Glutamatergic neuron (in vitro differentiated cells): Measurements from ENCODE around the gene RUNDC3A. TPM values are rescaled to one million over a fixed set of nuclear protein-coding genes. Genes with fewer than 3 reads are reported as not detected.

Experiments
- DNase-seq: peaks from one replicate; pipeline ENCODE4 v3.0.0; 2022
- H3K27ac Mint-ChIP-seq: one replicate; pipeline ENCODE4 v1.8.0; 2020; ENCODE audit warnings: mild to moderate bottlenecking, mixed read lengths, inconsistent platforms; ENCODE audit not compliant: unreplicated experiment
- H3K27me3 Mint-ChIP-seq: one replicate; pipeline ENCODE4 v1.8.0; 2020; ENCODE audit warnings: mild to moderate bottlenecking, moderate library complexity, mixed read lengths, inconsistent platforms; ENCODE audit not compliant: unreplicated experiment
- H3K36me3 Mint-ChIP-seq: one replicate; pipeline ENCODE4 v1.8.0; 2020; ENCODE audit warnings: mild to moderate bottlenecking, mixed read lengths, inconsistent platforms; ENCODE audit not compliant: unreplicated experiment
- H3K4me1 Mint-ChIP-seq: one replicate; pipeline ENCODE4 v1.8.0; 2020; ENCODE audit warnings: mild to moderate bottlenecking, low read depth, mixed read lengths, inconsistent platforms; ENCODE audit not compliant: unreplicated experiment
- H3K4me3 Mint-ChIP-seq: one replicate; pipeline ENCODE4 v1.8.0; 2020; ENCODE audit warnings: mild to moderate bottlenecking, mixed read lengths, inconsistent platforms; ENCODE audit not compliant: unreplicated experiment
- H3K9me3 Mint-ChIP-seq: one replicate; pipeline ENCODE4 v1.8.0; 2020; ENCODE audit warnings: mild to moderate bottlenecking, moderate library complexity, mixed read lengths, inconsistent platforms; ENCODE audit not compliant: unreplicated experiment
- total RNA-seq: library from RNA; stranded (reverse); fragmentation: NEBNext Ultra II Directional; extraction: Animal tissue kit (Norgen Biotek cat#: 25700); gene quantifications from one replicate; pipeline ENCODE4 v1.2.1, GENCODE V29; 2021; ENCODE audit not compliant: unreplicated experiment
- TF ChIP-seq, protein P1 (sequence below): fragments of 200-600 bp; sonication (generic); IDR thresholded peaks from one replicate; pipeline ENCODE4 v1.5.0; 2021; ENCODE audit not compliant: partially characterized antibody, unreplicated experiment

RUNDC3A gene
- total RNA-seq, 1 donor from 2014 or later: 282 TPM

- peaks cover 35% of the 10 kb centered on the region for H3K4me1 Mint-ChIP-seq
- peaks cover 17% of the 10 kb centered on the region for H3K27me3 Mint-ChIP-seq
- TF ChIP-seq, protein P1, sequence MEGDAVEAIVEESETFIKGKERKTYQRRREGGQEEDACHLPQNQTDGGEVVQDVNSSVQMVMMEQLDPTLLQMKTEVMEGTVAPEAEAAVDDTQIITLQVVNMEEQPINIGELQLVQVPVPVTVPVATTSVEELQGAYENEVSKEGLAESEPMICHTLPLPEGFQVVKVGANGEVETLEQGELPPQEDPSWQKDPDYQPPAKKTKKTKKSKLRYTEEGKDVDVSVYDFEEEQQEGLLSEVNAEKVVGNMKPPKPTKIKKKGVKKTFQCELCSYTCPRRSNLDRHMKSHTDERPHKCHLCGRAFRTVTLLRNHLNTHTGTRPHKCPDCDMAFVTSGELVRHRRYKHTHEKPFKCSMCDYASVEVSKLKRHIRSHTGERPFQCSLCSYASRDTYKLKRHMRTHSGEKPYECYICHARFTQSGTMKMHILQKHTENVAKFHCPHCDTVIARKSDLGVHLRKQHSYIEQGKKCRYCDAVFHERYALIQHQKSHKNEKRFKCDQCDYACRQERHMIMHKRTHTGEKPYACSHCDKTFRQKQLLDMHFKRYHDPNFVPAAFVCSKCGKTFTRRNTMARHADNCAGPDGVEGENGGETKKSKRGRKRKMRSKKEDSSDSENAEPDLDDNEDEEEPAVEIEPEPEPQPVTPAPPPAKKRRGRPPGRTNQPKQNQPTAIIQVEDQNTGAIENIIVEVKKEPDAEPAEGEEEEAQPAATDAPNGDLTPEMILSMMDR: no peak
- H3K9me3 Mint-ChIP-seq: peaks cover 13% of the 10 kb centered on the region
- peak overlapping the region; percentile 94 for H3K4me3 Mint-ChIP-seq
- H3K36me3 Mint-ChIP-seq: peaks cover 8% of the 10 kb centered on the region
- DNase-seq: peak; percentile 70
- peak overlapping the region; percentile 89 for H3K27ac Mint-ChIP-seq
Observed at GRCh38 chr17:44310609-44311376, 2.4 kb downstream of the RUNDC3A start.

- Mint-ChIP-seq H3K9me3 (peaks cover 16% of the 10 kb centered on the region), H3K36me3 (peaks cover 11% of the 10 kb centered on the region), H3K4me1 (peaks cover 39% of the 10 kb centered on the region), H3K4me3 (peak overlapping the region; percentile 94), H3K27me3 (peaks cover 18% of the 10 kb centered on the region), H3K27ac (peak overlapping the region; percentile 89)
- TF ChIP-seq, protein P1: no peak
- no peak for DNase-seq
Observed at GRCh38 chr17:44311562-44312181, 3.3 kb downstream of the RUNDC3A start.

DNA sequence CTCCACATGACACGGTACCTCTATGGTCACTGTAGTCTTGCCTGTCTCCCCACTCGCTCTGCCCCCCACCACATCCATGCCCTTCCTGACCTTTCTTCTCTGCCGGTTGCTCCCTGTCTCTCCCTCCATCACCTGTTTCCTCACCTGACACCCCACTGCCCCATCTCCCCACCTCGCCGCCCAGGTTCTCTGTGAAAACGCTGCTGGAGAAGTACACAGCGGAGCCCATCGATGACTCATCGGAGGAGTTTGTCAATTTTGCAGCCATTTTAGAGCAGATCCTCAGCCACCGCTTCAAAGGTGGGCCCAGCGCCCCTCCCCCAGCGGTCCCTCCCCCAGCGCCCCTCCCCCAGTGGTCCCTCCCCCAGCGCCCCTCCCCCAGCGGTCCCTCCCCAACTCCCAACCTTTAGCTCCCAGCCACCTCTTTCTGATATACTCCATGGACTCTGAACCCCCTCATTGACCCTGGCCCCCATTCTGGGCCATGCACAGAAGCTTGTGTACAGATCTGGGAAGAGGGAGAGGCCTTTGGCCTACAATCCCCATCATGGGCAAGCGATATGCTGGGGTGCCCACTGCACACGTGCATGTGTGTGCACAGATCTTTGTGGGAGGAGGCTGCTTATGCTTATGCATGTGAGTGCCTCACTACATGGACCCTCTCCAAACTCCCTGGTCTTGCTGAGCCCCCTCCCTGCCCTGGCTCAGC, 4.1 kb downstream of the RUNDC3A start:
- Mint-ChIP-seq H3K27ac (peak overlapping the region; percentile 78), H3K4me3 (peak overlapping the region; percentile 86), H3K9me3 (peaks cover 14% of the 10 kb centered on the region), H3K36me3 (peaks cover 16% of the 10 kb centered on the region), H3K27me3 (peaks cover 21% of the 10 kb centered on the region), H3K4me1 (peaks cover 33% of the 10 kb centered on the region)
- TF ChIP-seq, protein P1: no peak
- no peak for DNase-seq

DNA sequence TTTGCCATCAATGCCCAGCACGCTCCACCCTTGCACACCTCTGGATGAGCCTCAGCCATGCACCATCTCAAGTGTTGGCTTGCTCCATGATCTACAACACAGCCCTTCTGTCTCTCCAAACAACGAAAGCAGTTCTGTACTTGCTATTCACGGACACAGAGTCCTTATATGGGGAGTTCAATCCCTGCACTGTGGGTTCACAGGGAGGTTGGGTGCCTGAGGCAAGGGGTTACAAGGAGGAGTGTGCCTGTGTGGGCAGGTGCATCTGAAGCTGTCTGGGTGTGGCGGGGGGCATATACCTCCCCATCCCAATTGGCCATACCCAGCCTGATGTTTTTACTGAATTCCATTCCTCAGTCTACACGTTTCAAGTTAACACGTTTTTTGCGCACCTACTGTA, 5.6 kb downstream of the RUNDC3A start:
- DNase-seq: no peak
- peaks cover 17% of the 10 kb centered on the region for H3K9me3 Mint-ChIP-seq
- peak overlapping the region; percentile 41 for H3K27ac Mint-ChIP-seq
- peak overlapping the region; percentile 59 for H3K4me3 Mint-ChIP-seq
- TF ChIP-seq, protein P1: no peak
- H3K4me1 Mint-ChIP-seq: peaks cover 36% of the 10 kb centered on the region
- H3K27me3 Mint-ChIP-seq: peaks cover 19% of the 10 kb centered on the region
- peaks cover 17% of the 10 kb centered on the region for H3K36me3 Mint-ChIP-seq

DNA sequence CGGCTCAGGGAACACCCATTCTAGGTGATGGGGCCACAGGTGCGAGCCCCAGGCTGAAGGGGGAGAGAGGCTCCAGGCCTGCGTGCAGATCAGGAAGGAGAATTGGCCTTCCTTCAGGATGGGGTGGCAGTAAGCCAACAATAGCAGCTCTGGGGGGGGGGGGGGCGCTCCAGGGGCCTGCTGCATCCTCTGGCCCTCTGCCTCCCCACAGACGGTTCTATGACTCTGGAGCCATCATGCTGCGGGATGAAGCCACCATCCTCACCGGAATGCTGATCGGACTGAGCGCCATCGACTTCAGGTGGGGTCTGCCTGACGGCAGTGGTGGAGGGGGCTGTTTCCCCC, 6.1 kb downstream of the RUNDC3A start:
- TF ChIP-seq, protein P1: no peak
- H3K27me3 Mint-ChIP-seq: peaks cover 17% of the 10 kb centered on the region
- no peak overlapping the region for H3K27ac Mint-ChIP-seq
- peaks cover 17% of the 10 kb centered on the region for H3K36me3 Mint-ChIP-seq
- peaks cover 20% of the 10 kb centered on the region for H3K9me3 Mint-ChIP-seq
- peak overlapping the region; percentile 59 for H3K4me3 Mint-ChIP-seq
- H3K4me1 Mint-ChIP-seq: peaks cover 36% of the 10 kb centered on the region
- DNase-seq: no peak
